KMS-11 (cell line): ENCODE data around the gene MRPL37.

ENCODE experiments used
- H2AFZ ChIP-seq: fragments of 200-600 bp; sonication (generic); 2 replicates; pipeline ENCODE4 v1.6.1; 2016; ENCODE audit warnings: antibody characterized with exemption, mixed run types, low read depth
- H3K27ac ChIP-seq: fragments of 200-600 bp; sonication (generic); 2 replicates; pipeline ENCODE4 v1.6.1; 2016; ENCODE audit warnings: mild to moderate bottlenecking, mixed run types
- H3K27me3 ChIP-seq: fragments of 200-600 bp; sonication (generic); 2 replicates; pipeline ENCODE4 v1.6.1; 2017; ENCODE audit warnings: mild to moderate bottlenecking, low read depth, mixed run types, moderate library complexity; ENCODE audit not compliant: insufficient read depth
- H3K36me3 ChIP-seq: fragments of 200-600 bp; sonication (generic); 2 replicates; pipeline ENCODE4 v1.6.1; 2017; ENCODE audit warnings: mild to moderate bottlenecking, mixed run types; ENCODE audit not compliant: insufficient read depth
- H3K4me1 ChIP-seq: fragments of 200-600 bp; sonication (generic); 2 replicates; pipeline ENCODE4 v1.6.1; 2016; ENCODE audit warnings: mild to moderate bottlenecking, low read depth, mixed run types; ENCODE audit not compliant: poor library complexity, severe bottlenecking
- H3K4me2 ChIP-seq: fragments of 200-600 bp; sonication (generic); 2 replicates; pipeline ENCODE4 v1.7.0; 2016; ENCODE audit warnings: mild to moderate bottlenecking, mixed run types
- H3K4me3 ChIP-seq: fragments of 200-600 bp; sonication (generic); IDR thresholded peaks from 2 replicates; pipeline ENCODE4 v1.6.1; 2017; ENCODE audit warnings: low read depth, low read length, mixed read lengths; ENCODE audit not compliant: insufficient read depth
- H3K79me2 ChIP-seq: fragments of 200-600 bp; sonication (generic); 2 replicates; pipeline ENCODE4 v1.6.1; 2016; ENCODE audit warnings: low read depth, mixed run types; ENCODE audit not compliant: insufficient read depth
- H3K9ac ChIP-seq: fragments of 200-600 bp; sonication (generic); 2 replicates; pipeline ENCODE4 v1.6.1; 2016; ENCODE audit warnings: mild to moderate bottlenecking, mixed run types
- H4K20me1 ChIP-seq: fragments of 200-600 bp; sonication (generic); 2 replicates; pipeline ENCODE4 v1.6.1; 2016; ENCODE audit warnings: mild to moderate bottlenecking, mixed run types; ENCODE audit not compliant: insufficient read depth
- TF ChIP-seq, protein P1 (sequence below): fragments of 200-600 bp; sonication (generic); conservative IDR thresholded peaks from 2 replicates; pipeline ENCODE4 v1.6.1; 2017; ENCODE audit warnings: low read depth, mild to moderate bottlenecking, antibody characterized with exemption, low read length, moderate library complexity, mixed read lengths

The MRPL37 gene

DNA sequence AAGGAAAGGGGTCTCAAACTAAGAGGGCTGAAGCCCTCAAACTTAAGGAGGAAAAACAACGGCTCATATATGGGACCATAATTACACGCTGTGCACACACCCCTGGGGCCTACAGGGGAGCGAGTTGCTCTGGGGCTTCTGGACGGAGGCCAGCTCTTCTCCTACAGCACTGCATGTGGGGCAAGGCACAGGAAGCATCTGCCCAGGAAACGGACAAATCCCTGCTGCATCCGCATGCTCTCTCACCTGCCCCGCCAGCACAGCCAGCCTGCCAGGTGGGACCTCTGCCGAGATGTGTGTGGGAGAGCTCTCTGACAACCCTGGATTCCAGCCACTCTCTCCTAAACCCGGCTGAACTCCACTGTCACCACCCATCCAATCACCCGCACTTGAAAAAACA is 54.1 kb downstream of the MRPL37 start:
- Histone ChIP-seq H3K4me1 (no peaks in the 10 kb centered on the region), H3K27ac (no peak overlapping the region), H3K36me3 (no peaks in the 10 kb centered on the region), H3K79me2 (no peaks in the 10 kb centered on the region), H3K27me3 (no peaks in the 10 kb centered on the region), H4K20me1 (no peaks in the 10 kb centered on the region), H3K4me2 (no peak overlapping the region), H3K9ac (no peak overlapping the region), H2AFZ (no peak overlapping the region), H3K4me3 (no peak overlapping the region)
- TF ChIP-seq, protein P1, sequence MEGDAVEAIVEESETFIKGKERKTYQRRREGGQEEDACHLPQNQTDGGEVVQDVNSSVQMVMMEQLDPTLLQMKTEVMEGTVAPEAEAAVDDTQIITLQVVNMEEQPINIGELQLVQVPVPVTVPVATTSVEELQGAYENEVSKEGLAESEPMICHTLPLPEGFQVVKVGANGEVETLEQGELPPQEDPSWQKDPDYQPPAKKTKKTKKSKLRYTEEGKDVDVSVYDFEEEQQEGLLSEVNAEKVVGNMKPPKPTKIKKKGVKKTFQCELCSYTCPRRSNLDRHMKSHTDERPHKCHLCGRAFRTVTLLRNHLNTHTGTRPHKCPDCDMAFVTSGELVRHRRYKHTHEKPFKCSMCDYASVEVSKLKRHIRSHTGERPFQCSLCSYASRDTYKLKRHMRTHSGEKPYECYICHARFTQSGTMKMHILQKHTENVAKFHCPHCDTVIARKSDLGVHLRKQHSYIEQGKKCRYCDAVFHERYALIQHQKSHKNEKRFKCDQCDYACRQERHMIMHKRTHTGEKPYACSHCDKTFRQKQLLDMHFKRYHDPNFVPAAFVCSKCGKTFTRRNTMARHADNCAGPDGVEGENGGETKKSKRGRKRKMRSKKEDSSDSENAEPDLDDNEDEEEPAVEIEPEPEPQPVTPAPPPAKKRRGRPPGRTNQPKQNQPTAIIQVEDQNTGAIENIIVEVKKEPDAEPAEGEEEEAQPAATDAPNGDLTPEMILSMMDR = no peak

DNA sequence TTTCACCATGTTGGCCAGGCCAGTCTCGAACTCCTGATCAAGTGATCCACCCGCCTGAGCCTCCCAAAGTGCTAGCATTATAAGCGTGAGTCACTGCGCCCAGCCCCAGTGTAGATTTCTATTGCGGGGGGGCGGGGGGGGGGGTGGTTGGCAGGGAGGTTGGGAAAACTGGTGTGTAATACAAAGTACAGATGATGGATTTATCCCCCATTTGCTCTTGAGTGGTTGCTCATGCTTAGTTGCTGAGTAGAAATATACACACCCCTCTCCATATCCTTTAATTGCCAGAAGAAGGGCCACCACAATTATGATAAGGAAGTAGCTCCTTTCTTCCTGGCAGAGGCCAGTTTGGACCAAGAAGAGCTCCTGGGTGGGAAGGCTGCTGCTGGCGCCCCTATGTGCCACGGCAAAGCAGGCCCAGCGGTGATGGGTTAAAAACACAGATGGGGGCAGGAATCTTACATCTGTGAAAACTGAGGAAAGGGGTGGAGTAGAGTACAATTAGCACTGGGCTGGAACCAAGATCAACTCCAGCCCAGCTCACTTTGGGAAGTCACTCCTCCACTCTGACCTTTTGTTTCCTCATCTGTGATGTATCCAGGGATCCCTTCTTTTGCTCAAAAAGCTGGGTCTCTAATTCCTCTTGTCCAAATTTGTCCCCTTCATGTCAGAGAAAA is 55.2 kb downstream of the MRPL37 start:
- Histone ChIP-seq H3K36me3 (no peaks in the 10 kb centered on the region), H3K4me1 (no peaks in the 10 kb centered on the region), H3K4me3 (no peak overlapping the region), H3K27ac (no peak overlapping the region), H2AFZ (no peak overlapping the region), H3K27me3 (no peaks in the 10 kb centered on the region), H3K79me2 (no peaks in the 10 kb centered on the region), H3K4me2 (no peak overlapping the region), H4K20me1 (no peaks in the 10 kb centered on the region), H3K9ac (no peak overlapping the region)
- TF ChIP-seq, protein P1 = no peak

DNA sequence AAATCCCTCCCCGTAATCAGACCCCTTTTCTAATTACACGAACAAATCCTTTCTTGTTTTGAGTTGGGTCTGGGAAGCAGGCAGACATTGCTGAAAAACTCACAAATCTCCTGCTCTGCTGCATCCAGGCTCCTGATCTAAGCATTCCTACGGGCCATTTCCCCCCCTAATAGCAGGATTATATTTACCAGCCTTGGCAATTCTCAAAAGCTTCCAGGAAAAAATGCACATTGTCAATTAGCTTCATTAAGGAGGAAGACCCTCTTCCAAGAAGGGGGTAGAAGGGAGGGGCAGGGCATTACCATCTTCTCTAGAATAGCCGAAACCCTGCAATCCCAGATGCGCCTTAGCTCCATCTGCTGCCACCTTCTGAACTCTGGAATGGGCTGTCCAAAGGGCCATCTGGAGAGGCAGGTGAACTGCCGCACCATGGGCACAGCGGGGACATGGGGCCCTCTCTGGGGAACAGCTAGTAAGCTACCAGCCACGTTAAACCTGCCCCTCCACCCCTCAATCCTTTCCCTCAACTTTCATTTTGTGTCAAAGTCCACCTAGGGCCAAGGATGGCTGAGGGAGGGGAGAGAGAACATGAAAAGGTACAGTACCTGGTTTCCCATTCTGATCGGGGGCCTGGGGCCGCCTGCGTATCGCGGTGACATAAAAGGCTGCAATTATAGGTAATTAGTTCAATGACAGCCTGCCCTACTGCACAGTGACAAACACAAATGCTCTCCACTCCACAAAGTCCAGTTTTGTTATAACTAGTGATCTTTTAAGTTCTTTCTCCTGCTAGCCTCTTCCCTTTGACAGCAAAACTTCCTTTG is 56.8 kb downstream of the MRPL37 start:
- H3K27ac ChIP-seq = no peak overlapping the region
- no peak overlapping the region for H2AFZ ChIP-seq
- no peak overlapping the region for H3K9ac ChIP-seq
- H3K4me2 ChIP-seq = no peak overlapping the region
- no peaks in the 10 kb centered on the region for H4K20me1 ChIP-seq
- H3K79me2 ChIP-seq = no peaks in the 10 kb centered on the region
- H3K27me3 ChIP-seq = no peaks in the 10 kb centered on the region
- no peaks in the 10 kb centered on the region for H3K36me3 ChIP-seq
- TF ChIP-seq, protein P1 = no peak
- H3K4me3 ChIP-seq = no peak overlapping the region
- no peaks in the 10 kb centered on the region for H3K4me1 ChIP-seq

DNA sequence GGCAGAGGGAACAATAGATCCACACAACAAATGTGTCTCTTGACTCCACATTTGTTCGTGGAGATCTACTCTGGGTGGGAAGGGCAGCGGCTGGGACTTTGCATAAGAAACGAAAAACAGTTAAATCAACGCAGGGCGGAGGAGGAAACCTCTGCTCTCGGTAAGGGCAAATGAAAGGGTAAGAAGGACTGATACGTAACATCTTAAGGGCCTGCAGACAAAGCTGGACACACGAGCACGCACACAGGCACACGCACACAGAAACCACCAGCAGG is 57.3 kb downstream of the MRPL37 start:
- TF ChIP-seq, protein P1 = no peak
- Histone ChIP-seq H3K36me3 (no peaks in the 10 kb centered on the region), H3K9ac (no peak overlapping the region), H2AFZ (no peak overlapping the region), H3K4me1 (no peaks in the 10 kb centered on the region), H3K27ac (no peak overlapping the region), H3K79me2 (no peaks in the 10 kb centered on the region), H4K20me1 (no peaks in the 10 kb centered on the region), H3K27me3 (no peaks in the 10 kb centered on the region), H3K4me3 (no peak overlapping the region), H3K4me2 (no peak overlapping the region)
